ENCODE data around the gene SPRR2E.
"Not testable (repeated sequence)": the region's sequence is repeated elsewhere in the genome, so short reads cannot be mapped to it uniquely, and the experiment has no call there.

The SPRR2E gene

DNA sequence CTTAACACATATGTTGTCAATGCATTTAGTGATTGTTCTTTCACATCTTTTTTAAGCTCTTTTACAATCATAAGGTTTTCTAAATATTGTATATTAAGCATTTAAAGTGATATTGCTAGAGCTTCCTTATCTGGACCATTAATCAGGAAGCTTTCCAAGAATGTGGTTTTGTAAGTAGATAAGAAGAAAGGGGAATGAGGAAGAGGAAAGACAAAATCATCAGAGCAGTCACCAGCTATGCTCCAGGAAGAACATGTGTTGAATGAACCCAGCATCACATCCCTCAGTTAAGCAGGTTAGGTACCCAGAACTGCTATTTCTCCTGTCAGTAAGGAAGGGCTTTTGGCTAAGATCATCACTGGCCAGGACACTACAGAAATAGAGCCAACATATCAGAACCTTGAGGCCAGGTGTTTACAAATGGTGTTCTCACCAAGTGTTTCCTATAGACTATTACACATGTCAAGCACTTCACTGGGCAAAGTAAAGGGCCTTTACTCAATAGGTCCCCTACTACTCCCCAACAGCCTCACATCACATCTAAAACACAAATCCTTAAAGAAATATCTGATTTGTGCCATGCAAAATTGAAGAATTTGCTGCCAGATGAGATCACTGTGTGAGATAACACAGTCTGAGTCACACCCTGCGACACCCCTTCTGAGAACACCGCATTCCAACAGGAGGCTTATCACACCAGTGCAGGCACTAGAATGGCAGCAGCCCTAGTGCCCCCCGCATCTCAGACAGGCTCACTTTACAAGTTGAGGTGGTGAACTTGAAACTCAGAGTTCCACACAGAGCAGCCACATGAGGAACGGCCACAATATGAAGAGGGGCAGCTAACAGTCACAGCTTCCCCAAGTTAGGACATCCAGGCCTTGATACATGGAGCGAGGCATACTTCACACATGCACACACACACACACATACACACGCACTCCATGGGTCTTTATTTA, 35.2 kb downstream of the SPRR2E start:
- DNase-seq, result no peak

DNA sequence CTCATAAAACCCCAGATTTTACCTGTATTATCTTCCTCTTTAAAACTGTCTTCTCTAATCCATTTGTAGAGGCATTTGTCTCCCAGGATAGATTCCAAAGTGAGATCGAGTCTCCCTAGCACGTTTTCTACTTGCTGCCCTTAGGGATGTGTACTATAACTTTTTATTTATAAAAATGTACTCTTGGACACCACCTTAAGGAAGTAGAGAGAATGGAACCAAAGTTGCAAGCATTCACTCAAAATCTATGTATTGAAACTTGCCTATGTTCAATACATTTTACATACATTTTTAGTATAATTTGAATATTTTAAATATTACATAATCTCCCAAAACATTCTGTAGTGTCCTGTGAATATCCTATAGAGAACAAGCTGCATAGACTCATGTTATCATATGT, 36.2 kb downstream of the SPRR2E start:
- no peak for DNase-seq

DNA sequence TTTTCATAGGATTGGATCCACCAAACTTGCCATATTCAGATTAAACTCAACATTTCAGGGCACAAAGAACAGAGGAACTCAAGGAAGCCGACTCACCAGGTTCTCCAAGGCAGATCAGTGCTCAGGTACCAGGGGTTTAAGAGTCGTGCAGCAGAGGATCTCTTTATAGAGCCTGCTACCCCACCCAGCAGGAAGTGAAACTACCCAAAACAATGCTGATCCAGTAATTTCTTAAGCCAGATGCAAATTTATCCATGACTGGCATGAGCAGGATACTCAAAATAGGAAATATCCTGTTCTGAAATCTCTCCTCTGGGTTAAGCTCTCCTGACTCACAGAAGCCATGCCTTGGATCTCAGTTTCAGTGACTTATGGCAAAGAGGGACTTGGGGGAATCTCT, 37.0 kb downstream of the SPRR2E start, which contains the start of gene SPRR2A:
Gene SPRR2A (minus strand): TSS at position 138 of the 400 bp plus-strand sequence. CDS start 777 bp downstream, outside the sequence.
- no peak for DNase-seq

- DNase-seq, result not testable (repeated sequence)
These were observed 38.2 kb downstream of the SPRR2E start for GRCh38 chr1:153056111-153056510.

DNA sequence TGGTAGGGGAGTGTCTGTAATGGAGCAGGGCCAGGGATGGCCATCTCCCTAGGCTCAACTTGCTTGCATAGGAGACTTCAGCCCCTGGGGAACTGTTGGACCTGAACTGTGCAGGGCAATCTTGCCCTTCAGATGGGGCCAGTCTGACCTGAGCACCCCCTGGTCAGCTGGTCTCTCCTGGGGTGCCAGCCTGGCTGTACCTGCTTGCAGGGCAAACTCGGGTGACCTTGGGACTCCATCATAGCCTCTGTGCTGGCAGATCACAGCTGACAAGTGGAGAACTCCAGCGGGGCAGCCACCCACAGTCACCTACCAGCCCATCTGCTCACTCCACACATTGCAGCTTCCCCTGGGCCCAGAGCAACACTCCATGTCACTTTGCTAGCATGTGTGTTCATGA, 45.1 kb downstream of the SPRR2E start:
- no peak for DNase-seq
